HepG2 (cell line): Measurements from ENCODE around the gene CDKN3. TPM values are rescaled to one million over a fixed set of nuclear protein-coding genes. Genes with fewer than 3 reads are reported as not detected.

ENCODE experiments used
- AGO1 ChIP-seq: fragments of 200-400 bp; formaldehyde crosslinking; IDR thresholded peaks from 2 replicates; pipeline ENCODE4 v1.6.1; 2017; ENCODE audit warnings: mild to moderate bottlenecking, low read depth, low read length, moderate library complexity; ENCODE audit not compliant: poor library complexity, severe bottlenecking
- GPN1 ChIP-seq: sonication (generic); formaldehyde crosslinking; IDR thresholded peaks from 2 replicates; pipeline ENCODE4 v1.5.1; 2020; ENCODE audit warnings: missing genetic modification reagents, borderline replicate concordance
- MAFK ChIP-seq, 2 experiments: IDR thresholded peaks in 1 of 2; conservative IDR thresholded peaks in 1 of 2; 2 replicates each; pipeline ENCODE4 v1.6.1; 2011; ENCODE audit warnings: improper control_type of control experiment in 2 of 2, low read length in 2 of 2
- NR2F1 ChIP-seq, 2 experiments: fragments of 450-650 bp in 1 of 2; formaldehyde crosslinking in 1 of 2; IDR thresholded peaks; 2 replicates each; pipeline versions ENCODE4 v1.5.0 to v1.6.1; 2016 to 2020; ENCODE audit warnings: mild to moderate bottlenecking in 1 of 2, missing compliant biosample characterization in 1 of 2, missing genetic modification reagents in 1 of 2, moderate library complexity in 1 of 2
- NR2F6 ChIP-seq, 2 experiments: IDR thresholded peaks; 2 replicates each; pipeline ENCODE4 v1.6.1; 2016; ENCODE audit warnings: antibody characterized with exemption in 1 of 2, mild to moderate bottlenecking in 1 of 2
- PLRG1 ChIP-seq: fragments of 450-650 bp; conservative IDR thresholded peaks from 2 replicates; pipeline ENCODE4 v1.6.1; 2016
- SUZ12 ChIP-seq: fragments of 150-350 bp; IDR thresholded peaks from 2 replicates; pipeline ENCODE4 v1.6.1; 2014; ENCODE audit warnings: low read depth, low read length
- TAF1 ChIP-seq: sonication (generic); formaldehyde crosslinking; IDR thresholded peaks from 2 replicates; pipeline ENCODE4 v1.4.0; 2020; ENCODE audit warnings: missing genetic modification reagents
- TCF7L2 ChIP-seq: IDR thresholded peaks from 2 replicates; pipeline ENCODE4 v1.6.1; 2011; ENCODE audit warnings: mild to moderate bottlenecking, low read depth, low read length, moderate library complexity
- THYN1 ChIP-seq: sonication (generic); formaldehyde crosslinking; IDR thresholded peaks from 2 replicates; pipeline ENCODE4 v1.8.1; 2023; ENCODE audit warnings: low read depth, mild to moderate bottlenecking, moderate library complexity, missing genetic modification reagents, borderline replicate concordance
- ZNF839 ChIP-seq: sonication (generic); formaldehyde crosslinking; IDR thresholded peaks from 2 replicates; pipeline ENCODE4 v1.4.0; 2020; ENCODE audit warnings: missing genetic modification reagents, mild to moderate bottlenecking, borderline replicate concordance
- polyA plus RNA-seq, 8 experiments: library from polyadenylated mRNA; depleted of rRNA in 3 of 8; stranded (reverse) in 7 of 8; unstranded in 1 of 8; fragments of >200 nt; fragmentation: Illumina TruSeq in 4 of 8; extraction: Trizol in 4 of 8; gene quantifications; 2 replicates each; pipeline versions ENCODE4 v1.2.1 to v1.2.3, GENCODE V29; 2011 to 2016; ENCODE audit warnings: low read depth in 4 of 8, missing spikeins in 1 of 8, mixed read lengths in 1 of 8; ENCODE audit not compliant: insufficient read depth in 1 of 8
- total RNA-seq, 5 experiments: library from RNA; depleted of rRNA; stranded (reverse); fragments of >200 nt; fragmentation: Illumina TruSeq; extraction: Trizol; gene quantifications; 2 replicates each; pipeline ENCODE4 v1.2.3, GENCODE V29; 2016; ENCODE audit warnings: low read depth in 1 of 5
- TF ChIP-seq, protein P1 (sequence below): sonication (generic); formaldehyde crosslinking; IDR thresholded peaks from 2 replicates; pipeline ENCODE4 v1.4.0; 2020; ENCODE audit warnings: mild to moderate bottlenecking, missing genetic modification reagents
- TF ChIP-seq, protein P2 (sequence below): sonication (generic); formaldehyde crosslinking; IDR thresholded peaks from 2 replicates; pipeline ENCODE4 v1.9.0; 2022; ENCODE audit warnings: low read depth, missing genetic modification reagents
- TF ChIP-seq, protein P3 (sequence below): sonication (generic); formaldehyde crosslinking; IDR thresholded peaks from 2 replicates; pipeline ENCODE4 v1.8.0; 2022; ENCODE audit warnings: mild to moderate bottlenecking, missing genetic modification reagents, moderate library complexity
- TF ChIP-seq, protein P4 (sequence below): sonication (generic); formaldehyde crosslinking; IDR thresholded peaks from 2 replicates; pipeline ENCODE4 v1.8.0; 2023; ENCODE audit warnings: mild to moderate bottlenecking, missing genetic modification reagents

The CDKN3 gene
- total and polyA plus RNA-seq, 2 of the 13 experiments (the other 11 are each of a cell fraction or from before 2014, with no cell fraction given) = 63.0 to 88.9 TPM

DNA sequence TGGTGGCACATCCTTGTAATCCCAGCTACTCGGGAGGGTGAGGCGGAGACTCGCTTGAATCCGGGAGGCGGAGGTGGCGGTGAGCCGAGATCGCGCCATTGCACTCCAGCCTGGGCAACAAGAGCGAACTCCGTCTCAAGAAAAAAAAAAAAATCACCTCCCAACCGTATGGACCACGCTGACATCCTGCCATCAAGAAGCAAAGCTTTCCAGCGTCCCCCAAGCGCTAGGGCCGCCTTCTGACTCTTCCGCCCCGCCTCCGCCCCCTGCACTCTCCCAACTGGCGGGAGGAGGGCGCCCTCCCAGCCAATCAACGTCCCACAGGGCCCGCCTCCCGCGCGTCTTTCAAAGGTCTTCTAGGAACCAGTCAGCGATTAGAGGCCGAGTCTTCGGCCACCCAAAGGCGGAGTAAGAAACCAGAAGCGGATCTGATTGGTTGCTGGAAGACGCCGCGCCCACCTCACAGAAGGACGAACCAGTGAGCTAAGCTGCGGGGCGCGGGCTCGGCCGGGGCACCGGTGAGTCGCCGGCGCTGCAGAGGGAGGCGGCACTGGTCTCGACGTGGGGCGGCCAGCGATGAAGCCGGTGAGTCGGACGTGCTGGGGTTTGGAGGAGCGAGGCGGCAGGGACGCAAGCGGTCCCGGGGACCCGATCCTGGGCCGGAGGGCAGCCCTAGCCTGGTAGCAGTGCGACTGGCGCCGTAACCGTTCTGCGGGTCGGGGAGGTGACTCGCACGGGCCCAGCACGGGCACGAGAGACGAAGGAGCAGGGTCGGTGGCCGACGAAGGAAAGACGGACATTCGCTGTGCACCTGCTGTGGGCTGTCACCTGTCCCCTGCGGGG, at the start of gene CDKN3 (continued):
- TF ChIP-seq, protein P1, sequence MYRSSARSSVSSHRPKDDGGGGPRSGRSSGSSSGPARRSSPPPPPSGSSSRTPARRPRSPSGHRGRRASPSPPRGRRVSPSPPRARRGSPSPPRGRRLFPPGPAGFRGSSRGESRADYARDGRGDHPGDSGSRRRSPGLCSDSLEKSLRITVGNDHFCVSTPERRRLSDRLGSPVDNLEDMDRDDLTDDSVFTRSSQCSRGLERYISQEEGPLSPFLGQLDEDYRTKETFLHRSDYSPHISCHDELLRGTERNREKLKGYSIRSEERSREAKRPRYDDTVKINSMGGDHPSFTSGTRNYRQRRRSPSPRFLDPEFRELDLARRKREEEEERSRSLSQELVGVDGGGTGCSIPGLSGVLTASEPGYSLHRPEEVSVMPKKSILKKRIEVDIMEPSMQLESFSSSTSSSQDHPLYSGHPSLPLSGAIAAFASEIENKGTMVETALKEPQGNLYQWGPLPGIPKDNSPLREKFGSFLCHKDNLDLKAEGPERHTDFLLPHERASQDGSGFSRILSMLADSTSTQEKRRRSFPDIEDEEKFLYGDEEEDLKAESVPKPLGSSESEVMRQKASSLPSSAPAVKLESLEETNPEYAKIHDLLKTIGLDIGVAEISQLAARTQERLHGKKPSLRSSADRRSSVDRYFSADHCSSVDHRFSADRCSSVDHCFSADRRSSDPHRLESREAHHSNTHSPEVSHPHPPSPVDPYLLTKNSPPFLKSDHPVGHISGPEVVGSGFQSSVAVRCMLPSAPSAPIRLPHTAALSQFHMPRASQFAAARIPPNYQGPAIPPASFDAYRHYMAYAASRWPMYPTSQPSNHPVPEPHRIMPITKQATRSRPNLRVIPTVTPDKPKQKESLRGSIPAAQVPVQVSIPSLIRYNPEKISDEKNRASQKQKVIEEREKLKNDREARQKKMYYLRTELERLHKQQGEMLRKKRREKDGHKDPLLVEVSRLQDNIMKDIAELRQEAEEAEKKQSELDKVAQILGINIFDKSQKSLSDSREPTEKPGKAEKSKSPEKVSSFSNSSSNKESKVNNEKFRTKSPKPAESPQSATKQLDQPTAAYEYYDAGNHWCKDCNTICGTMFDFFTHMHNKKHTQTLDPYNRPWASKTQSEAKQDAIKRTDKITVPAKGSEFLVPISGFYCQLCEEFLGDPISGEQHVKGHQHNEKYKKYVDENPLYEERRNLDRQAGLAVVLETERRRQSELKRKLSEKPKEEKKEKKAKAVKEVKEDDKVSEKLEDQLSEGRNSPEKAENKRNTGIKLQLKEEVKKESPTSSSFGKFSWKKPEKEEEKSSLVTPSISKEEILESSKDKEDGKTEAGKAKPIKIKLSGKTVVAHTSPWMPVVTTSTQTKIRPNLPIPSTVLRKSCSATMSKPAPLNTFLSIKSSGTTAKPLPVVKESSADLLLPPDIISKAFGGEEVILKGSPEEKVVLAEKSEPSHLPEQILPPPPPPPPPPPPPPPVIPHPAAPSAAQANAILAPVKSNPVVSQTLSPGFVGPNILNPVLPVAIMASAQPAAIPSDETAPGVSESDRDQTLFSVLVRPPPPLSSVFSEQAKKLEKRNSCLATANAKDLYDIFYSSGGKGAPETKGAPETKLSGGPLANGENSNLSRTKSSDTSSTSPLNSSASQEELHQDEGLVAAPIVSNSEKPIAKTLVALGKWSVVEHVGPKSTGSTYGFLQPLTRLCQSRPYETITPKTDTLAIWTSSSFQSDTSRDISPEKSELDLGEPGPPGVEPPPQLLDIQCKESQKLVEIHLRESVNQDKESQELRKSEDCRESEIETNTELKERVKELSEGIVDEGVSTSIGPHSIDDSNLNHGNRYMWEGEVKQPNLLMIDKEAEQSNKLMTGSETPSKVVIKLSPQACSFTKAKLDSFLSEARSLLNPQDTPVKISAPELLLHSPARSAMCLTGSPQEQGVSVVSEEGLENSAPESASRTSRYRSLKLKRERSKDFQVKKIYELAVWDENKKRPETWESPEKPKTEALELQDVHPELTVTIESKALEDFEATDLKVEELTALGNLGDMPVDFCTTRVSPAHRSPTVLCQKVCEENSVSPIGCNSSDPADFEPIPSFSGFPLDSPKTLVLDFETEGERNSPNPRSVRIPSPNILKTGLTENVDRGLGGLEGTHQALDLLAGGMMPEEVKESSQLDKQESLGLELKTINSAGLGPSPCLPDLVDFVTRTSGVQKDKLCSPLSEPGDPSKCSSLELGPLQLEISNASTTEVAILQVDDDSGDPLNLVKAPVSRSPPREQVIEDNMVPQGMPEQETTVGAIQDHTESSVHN (CRISPR knock-in tag) = 0 out of 2 replicates have a peak, but pooled peaks have one; percentile 59
- TF ChIP-seq TCF7L2 = no peak
- TF ChIP-seq SUZ12 = no peak
- peak; percentile 38; the same call in 1 of the 2 replicates for TF ChIP-seq GPN1 (CRISPR knock-in tag)
- no peak for TF ChIP-seq THYN1
- TF ChIP-seq NR2F1 (CRISPR knock-in tag; IDR thresholded peaks at IDR 0.05) = no peak
- no peak for TF ChIP-seq PLRG1
- no peak for TF ChIP-seq ZNF839 (CRISPR knock-in tag)
- no peak for TF ChIP-seq NR2F6 (IDR thresholded peaks at IDR 0.05)
- TF ChIP-seq NR2F6 (CRISPR knock-in tag; IDR thresholded peaks at IDR 0.05) = no peak
- TF ChIP-seq, protein P2, sequence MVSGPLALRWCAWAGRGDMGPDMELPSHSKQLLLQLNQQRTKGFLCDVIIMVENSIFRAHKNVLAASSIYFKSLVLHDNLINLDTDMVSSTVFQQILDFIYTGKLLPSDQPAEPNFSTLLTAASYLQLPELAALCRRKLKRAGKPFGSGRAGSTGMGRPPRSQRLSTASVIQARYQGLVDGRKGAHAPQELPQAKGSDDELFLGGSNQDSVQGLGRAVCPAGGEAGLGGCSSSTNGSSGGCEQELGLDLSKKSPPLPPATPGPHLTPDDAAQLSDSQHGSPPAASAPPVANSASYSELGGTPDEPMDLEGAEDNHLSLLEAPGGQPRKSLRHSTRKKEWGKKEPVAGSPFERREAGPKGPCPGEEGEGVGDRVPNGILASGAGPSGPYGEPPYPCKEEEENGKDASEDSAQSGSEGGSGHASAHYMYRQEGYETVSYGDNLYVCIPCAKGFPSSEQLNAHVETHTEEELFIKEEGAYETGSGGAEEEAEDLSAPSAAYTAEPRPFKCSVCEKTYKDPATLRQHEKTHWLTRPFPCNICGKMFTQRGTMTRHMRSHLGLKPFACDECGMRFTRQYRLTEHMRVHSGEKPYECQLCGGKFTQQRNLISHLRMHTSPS = peak; percentile 60; the same call in 1 of the 2 replicates
- TF ChIP-seq MAFK (conservative IDR thresholded peaks at IDR 0.05 in 1 of 2, IDR thresholded peaks at IDR 0.05 in 1 of 2; ENCODE audit: low read length in 2 of 2) = no peak
- TF ChIP-seq, protein P3, sequence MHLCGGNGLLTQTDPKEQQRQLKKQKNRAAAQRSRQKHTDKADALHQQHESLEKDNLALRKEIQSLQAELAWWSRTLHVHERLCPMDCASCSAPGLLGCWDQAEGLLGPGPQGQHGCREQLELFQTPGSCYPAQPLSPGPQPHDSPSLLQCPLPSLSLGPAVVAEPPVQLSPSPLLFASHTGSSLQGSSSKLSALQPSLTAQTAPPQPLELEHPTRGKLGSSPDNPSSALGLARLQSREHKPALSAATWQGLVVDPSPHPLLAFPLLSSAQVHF (CRISPR knock-in tag) = peak; percentile 90; the same call in 1 of the 2 replicates
- peak; percentile 95 for TF ChIP-seq TAF1
- TF ChIP-seq, protein P4, sequence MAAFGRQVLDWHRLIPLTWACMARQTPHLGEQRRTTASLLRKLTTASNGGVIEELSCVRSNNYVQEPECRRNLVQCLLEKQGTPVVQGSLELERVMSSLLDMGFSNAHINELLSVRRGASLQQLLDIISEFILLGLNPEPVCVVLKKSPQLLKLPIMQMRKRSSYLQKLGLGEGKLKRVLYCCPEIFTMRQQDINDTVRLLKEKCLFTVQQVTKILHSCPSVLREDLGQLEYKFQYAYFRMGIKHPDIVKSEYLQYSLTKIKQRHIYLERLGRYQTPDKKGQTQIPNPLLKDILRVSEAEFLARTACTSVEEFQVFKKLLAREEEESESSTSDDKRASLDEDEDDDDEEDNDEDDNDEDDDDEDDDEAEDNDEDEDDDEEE (CRISPR knock-in tag) = peak; percentile 87; the same call in 1 of the 2 replicates
- no peak for TF ChIP-seq AGO1
